Large intestine (tissue), 3 donors: ENCODE measurements around the gene FHOD1. TPM values are rescaled to one million over a fixed set of nuclear protein-coding genes. Genes with fewer than 3 reads are reported as not detected.

Source experiments
- DNase-seq, 2 donors: peaks; one replicate each; pipeline versions ENCODE4 v3.0.0 to v3.0.0-alpha.2; 2013
- H3K27ac ChIP-seq: one replicate; pipeline ENCODE4 v1.5.1; 2013; ENCODE audit warnings: low read length
- H3K27me3 ChIP-seq: 2 replicates; pipeline ENCODE4 v1.6.1; 2013; ENCODE audit warnings: low read length; ENCODE audit not compliant: control insufficient read depth, insufficient read depth
- H3K36me3 ChIP-seq: 2 replicates; pipeline ENCODE4 v1.6.1; 2013; ENCODE audit warnings: low read length; ENCODE audit not compliant: control insufficient read depth, insufficient read depth
- H3K4me1 ChIP-seq: one replicate; pipeline ENCODE4 v1.6.1; 2013; ENCODE audit warnings: low read length; ENCODE audit not compliant: control insufficient read depth, insufficient read depth
- H3K4me3 ChIP-seq: one replicate; pipeline ENCODE4 v1.5.1; 2013; ENCODE audit warnings: low read length
- H3K9me3 ChIP-seq: one replicate; pipeline ENCODE4 v1.6.1; 2013; ENCODE audit warnings: mild to moderate bottlenecking, low read depth, low read length, moderate library complexity; ENCODE audit not compliant: control insufficient read depth
- WGBS: methylation state at CpG from one replicate; pipeline ENCODE4 v1.1.5; 2013; ENCODE audit warnings: low lambda C conversion rate; ENCODE audit not compliant: insufficient coverage; 5-methylcytosine and 5-hydroxymethylcytosine counted together
- polyA plus RNA-seq: library from polyadenylated mRNA; unstranded; fragments of 120-200 nt; gene quantifications from one replicate; pipeline ENCODE4 v1.2.1, GENCODE V29; 2013

Gene FHOD1
- polyA plus RNA-seq, 1 donor: 13.8 TPM

DNA sequence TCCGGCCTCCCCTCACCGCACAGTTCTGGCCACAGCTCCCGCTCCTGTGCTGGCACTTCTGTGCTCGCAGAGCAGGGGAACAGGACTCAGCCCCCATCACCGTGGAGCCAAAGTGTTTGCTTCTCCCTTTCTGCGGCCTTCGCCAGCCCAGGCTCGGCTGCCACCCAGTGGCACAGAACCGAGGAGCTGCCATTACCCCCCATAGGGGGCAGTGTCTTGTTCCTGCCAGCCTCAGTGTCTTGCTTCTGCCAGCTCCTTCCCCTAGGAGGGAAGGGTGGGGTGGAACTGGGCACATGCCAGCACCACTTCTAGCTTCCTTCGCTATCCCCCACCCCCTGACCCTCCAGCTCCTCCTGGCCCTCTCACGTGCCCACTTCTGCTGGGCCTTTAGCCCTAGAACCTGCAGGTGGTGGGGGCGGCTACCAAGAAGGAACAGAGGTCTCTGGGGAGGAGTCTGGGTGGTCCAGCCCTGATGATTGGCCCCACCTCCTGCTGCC lies 49.0 kb downstream of the FHOD1 start:
- H3K36me3 ChIP-seq: peaks cover 71% of the 10 kb centered on the region
- no peak overlapping the region for H3K4me3 ChIP-seq
- H3K27ac ChIP-seq: peak overlapping the region; percentile 99
- peaks cover 25% of the 10 kb centered on the region for H3K4me1 ChIP-seq
- H3K9me3 ChIP-seq: no peaks in the 10 kb centered on the region
- H3K27me3 ChIP-seq: no peaks in the 10 kb centered on the region
- no CpG with 5 or more reads among the region's 12 CpGs for WGBS
- peak in 1 of 2 donors; percentile 63 for DNase-seq

DNA sequence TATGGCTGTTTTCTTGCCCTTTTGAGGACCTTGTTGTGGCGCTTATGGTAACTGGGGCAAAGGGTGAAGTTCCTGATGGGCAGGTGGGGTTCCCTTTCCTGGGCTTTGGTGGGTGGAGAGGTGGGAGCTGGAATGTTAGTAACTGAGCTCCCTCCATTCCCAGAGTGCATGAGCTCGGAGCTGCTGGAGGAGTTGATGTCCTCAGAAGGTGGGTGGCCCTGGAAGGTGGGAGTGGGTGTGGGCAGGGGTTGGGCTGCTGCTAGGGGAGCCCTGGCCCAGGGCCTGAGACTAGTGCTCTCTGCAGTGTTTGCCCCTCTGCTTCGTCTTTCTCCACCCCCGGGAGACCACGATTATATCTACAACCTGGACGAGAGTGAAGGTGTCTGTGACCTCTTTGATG lies 49.6 kb downstream of the FHOD1 start:
- Histone ChIP-seq H3K36me3 (peaks cover 69% of the 10 kb centered on the region), H3K27ac (peak overlapping the region; percentile 99), H3K4me1 (peaks cover 31% of the 10 kb centered on the region), H3K4me3 (no peak overlapping the region), H3K9me3 (no peaks in the 10 kb centered on the region), H3K27me3 (no peaks in the 10 kb centered on the region)
- DNase-seq: no peak
- whole genome bisulfite sequencing: no CpG with 5 or more reads among the region's 6 CpGs

DNA sequence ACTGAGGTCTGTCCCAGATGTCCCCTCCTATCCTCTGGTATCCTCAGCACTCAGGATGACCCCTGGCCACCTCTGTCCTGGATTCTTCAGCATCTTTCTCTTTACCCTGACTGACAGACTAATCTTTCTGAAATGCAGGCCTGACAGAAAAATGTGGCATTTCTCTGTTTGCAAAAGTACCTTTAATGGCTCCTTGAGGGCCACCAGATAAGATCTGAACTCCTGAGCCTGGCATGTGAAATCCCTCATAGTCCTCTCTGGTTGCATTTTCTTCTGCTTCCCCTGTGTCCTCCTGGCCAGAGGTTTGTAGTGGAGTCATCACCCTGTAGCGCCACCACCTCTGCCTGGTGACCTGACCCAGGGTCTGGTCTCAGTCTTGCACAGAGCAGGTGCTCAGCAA lies 50.4 kb downstream of the FHOD1 start:
- no peak for DNase-seq
- no peak overlapping the region for H3K27ac ChIP-seq

DNA sequence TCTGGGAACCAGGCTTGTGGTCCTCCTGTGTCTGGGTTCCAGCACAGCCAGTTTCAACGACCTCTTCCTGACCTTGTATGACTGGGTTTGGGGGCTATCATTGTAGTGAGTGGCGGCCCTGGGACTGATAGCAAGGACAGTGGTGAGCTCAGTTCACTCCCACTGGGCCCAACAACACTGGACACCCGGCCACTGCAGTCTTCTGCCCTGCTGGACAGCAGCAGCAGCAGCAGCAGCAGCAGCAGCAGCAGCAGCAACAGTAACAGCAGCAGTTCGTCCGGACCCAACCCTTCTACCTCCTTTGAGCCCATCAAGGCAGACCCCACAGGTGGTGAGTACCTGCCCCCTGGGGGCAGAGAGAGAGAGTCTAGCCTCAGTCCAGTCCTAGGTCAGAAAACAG lies 51.6 kb downstream of the FHOD1 start:
- peaks cover 2% of the 10 kb centered on the region for H3K9me3 ChIP-seq
- WGBS: no CpG with 5 or more reads among the region's 5 CpGs
- no peak overlapping the region for H3K27ac ChIP-seq
- H3K36me3 ChIP-seq: peaks cover 53% of the 10 kb centered on the region
- H3K4me1 ChIP-seq: peaks cover 39% of the 10 kb centered on the region
- no peak overlapping the region for H3K4me3 ChIP-seq
- H3K27me3 ChIP-seq: no peaks in the 10 kb centered on the region
- no peak for DNase-seq

More for the DNA sequence above, 50.4 kb downstream of the FHOD1 start:
- no CpG with 5 or more reads among the region's 1 CpG for WGBS
- H3K36me3 ChIP-seq: peaks cover 61% of the 10 kb centered on the region
- peaks cover 33% of the 10 kb centered on the region for H3K4me1 ChIP-seq
- H3K4me3 ChIP-seq: no peak overlapping the region
- H3K27me3 ChIP-seq: no peaks in the 10 kb centered on the region
- H3K9me3 ChIP-seq: peaks cover 2% of the 10 kb centered on the region

DNA sequence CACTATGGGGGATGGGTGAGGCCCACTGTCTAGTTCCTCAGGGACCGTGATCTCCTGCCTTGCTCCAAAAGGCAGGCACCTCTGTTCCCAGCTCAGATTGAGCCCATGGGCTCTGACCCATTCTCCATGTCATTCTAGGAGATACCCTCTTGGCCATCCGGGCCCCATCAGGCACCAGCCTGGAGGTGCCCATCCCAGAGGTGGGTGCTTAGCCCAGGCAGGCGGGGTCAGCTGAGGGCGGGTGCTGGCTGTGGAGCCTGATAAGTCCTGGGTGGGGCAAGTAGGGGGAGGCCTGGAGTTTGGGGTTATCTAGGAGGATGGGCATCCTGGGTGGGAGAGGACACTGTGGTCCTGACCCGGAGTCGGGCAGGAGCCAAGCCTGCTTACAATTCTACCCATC lies 53.0 kb downstream of the FHOD1 start:
- H3K4me1 ChIP-seq: peaks cover 34% of the 10 kb centered on the region
- H3K36me3 ChIP-seq: peaks cover 51% of the 10 kb centered on the region
- H3K9me3 ChIP-seq: peaks cover 2% of the 10 kb centered on the region
- no peak overlapping the region for H3K27ac ChIP-seq
- no peak for DNase-seq
- WGBS: no CpG with 5 or more reads among the region's 6 CpGs
- H3K4me3 ChIP-seq: no peak overlapping the region
- no peaks in the 10 kb centered on the region for H3K27me3 ChIP-seq

DNA sequence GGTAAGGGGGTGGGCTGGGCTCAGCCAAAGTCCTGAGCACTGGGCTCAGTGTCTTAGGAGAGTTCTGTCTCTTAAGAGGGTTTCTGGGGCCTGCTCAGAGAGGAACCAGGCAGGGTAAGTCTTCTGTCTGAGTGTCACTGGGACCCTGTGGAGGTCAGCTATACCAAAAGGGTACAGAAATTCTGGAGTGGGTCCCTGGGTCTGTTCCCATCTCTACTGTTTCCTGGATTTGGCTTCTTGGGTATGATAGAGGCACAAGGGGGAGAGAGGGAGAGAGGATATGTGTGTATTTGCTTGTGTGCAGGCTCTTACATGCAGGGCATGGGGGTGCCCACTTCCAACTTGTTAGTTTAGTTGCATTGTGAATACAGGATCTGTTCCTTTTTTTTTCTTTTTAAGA lies 53.7 kb downstream of the FHOD1 start:
- Histone ChIP-seq H3K4me3 (no peak overlapping the region), H3K4me1 (peaks cover 32% of the 10 kb centered on the region)

DNA sequence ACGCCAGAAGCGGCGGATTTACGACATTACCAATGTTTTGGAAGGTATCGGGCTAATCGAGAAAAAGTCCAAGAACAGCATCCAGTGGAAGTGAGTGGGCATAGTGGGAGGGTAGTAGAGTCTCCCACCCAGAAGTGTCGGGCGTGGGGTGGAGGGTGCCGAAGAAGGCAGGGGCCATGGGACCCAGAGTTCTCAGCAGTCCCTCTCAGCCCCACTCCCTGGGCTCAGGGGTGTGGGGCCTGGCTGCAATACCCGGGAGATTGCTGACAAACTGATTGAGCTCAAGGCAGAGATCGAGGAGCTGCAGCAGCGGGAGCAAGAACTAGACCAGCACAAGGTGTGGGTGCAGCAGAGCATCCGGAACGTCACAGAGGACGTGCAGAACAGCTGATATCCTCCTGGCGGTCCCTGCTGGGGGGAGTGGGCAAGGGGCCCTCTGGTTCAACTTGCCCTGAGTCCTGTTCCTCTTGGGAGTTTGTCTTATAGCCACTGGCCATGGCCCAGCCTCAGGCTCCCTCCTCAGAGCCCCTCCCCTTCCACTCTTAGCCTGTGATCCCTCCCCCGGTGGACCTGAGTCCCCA lies 54.4 kb downstream of the FHOD1 start:
- Histone ChIP-seq H3K4me3 (peak overlapping the region; percentile 95), H3K9me3 (peaks cover 2% of the 10 kb centered on the region), H3K36me3 (peaks cover 46% of the 10 kb centered on the region), H3K27me3 (no peaks in the 10 kb centered on the region), H3K27ac (peak overlapping the region; percentile 0), H3K4me1 (peaks cover 26% of the 10 kb centered on the region)
- DNase-seq: no peak
- no CpG with 5 or more reads among the region's 17 CpGs for WGBS

More for the DNA sequence above, 53.7 kb downstream of the FHOD1 start:
- Histone ChIP-seq H3K27ac (no peak overlapping the region), H3K36me3 (peaks cover 51% of the 10 kb centered on the region), H3K27me3 (no peaks in the 10 kb centered on the region), H3K9me3 (peaks cover 2% of the 10 kb centered on the region)
- no peak for DNase-seq

DNA sequence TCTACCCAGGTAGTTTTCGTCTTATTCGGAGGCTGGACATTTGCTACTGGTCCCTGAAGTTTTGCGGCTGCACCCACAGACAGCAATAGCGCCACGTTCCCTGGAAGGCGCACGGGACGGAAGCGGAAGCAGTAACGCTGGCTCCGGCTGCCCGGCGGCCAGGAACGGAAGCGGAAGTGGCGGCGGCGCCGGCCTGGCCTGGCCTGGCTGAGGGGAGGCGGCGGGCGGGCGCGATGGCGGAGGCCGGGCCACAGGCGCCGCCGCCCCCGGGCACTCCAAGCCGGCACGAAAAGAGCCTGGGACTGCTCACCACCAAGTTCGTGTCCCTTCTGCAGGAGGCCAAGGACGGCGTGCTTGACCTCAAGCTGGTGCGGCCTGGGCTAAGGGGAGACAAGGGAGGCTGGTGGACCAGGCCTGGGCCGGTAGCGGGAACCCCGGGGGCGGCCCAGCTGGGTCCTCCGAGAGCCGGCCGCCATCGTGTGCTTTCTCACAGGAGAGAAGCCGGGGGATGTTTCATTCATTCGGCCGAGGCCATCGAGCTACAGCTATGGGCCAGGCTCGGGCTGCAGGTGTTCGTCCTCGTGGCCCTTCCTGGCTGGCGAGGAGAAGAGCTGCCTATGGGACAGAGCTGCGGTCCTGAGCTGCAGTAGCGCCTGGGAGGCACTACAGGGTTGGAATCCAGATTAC lies 55.1 kb downstream of the FHOD1 start, which contains the start of gene E2F4:
Gene E2F4, plus strand, starts transcription at position 161 of the 687 bp plus-strand sequence. Its CDS starts 73 bp downstream, at position 234.
- no CpG with 5 or more reads among the region's 54 CpGs for WGBS
- Histone ChIP-seq H3K36me3 (peaks cover 39% of the 10 kb centered on the region), H3K4me3 (peak within 1 kb of the TSS; percentile 95), H3K9me3 (peaks cover 2% of the 10 kb centered on the region), H3K27ac (peak within 1 kb of the TSS; percentile 0), H3K27me3 (no peaks in the 10 kb centered on the region), H3K4me1 (peaks cover 19% of the 10 kb centered on the region)
- DNase-seq: peak; percentile 88 to 91

DNA sequence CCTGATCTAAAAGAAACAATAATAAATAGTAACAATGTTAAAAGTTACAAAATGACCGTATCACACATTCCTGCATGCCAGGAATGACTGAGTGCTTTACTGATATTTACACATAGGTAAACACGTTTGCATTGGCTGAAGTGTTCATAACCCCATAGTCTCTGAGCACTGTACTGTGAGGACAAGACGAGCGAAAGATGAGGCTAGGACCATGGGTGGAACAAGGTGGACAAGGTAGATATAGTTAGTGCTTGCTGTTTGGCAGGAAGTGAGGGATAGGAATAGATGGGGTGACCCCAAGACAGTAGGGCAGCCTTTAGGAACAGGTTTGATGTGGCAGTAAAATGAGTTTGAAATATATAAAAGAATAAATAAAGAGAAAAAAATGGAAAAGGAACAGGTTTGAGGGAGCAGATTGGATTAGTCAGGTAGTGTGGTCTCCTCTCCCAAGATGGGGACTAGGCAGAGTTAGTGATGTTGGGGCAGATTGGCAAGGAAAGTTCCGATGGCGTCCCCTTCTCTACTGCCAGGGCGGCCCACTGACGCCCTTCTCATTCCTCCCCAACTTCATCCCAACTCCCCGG lies 55.8 kb downstream of the FHOD1 start:
- peaks cover 19% of the 10 kb centered on the region for H3K4me1 ChIP-seq
- H3K27ac ChIP-seq: no peak overlapping the region
- peaks cover 33% of the 10 kb centered on the region for H3K36me3 ChIP-seq
- no peak for DNase-seq
- H3K4me3 ChIP-seq: peak overlapping the region; percentile 8
- no CpG with 5 or more reads among the region's 9 CpGs for WGBS
- peaks cover 2% of the 10 kb centered on the region for H3K9me3 ChIP-seq
- no peaks in the 10 kb centered on the region for H3K27me3 ChIP-seq

DNA sequence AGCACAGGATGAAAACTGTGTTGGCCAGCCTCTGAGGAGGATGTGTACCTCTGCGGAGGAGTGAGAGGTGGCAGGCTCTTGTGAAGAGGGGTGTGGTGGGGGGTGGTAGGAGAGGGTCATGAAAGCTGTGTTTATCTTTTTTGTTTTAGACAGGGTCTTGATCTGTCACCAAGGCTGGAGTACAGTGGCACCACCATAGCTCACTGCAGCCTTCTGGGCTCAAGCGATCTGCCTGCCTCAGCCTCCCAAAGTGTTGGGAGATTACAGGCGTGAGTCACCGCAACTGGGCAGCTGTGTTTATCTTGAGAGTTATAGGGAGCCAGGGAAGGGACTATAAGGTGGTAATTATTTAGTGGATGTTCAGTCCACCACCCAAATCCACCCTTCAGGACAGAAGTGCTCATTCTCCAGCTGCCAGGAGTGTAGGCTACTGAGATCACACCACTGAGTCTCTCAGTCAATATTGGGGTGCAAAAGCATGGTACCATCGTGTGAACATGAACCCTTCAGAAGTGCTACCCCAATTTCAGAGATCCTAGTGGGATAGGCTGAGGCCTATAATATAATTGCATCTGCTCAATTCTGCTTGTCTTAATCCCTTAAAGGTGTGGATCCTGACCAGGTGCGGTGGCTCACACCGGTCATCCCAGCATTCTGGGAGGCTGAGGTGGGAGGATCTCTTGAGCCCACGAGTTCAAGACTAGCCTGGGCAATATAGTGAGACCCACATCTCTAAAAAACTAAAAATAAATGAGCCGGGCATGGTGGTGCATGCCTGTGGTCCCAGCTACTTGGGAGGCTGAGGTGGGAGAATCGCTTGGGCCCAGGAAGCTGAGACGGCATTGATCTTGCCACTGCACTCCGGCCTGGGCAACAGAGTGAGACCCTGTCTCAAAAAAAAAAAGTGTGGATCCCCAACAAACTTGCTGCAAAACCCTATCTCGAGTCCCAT lies 56.6 kb downstream of the FHOD1 start:
- Histone ChIP-seq H3K9me3 (peaks cover 2% of the 10 kb centered on the region), H3K27me3 (no peaks in the 10 kb centered on the region), H3K4me3 (no peak overlapping the region), H3K27ac (no peak overlapping the region), H3K36me3 (peaks cover 25% of the 10 kb centered on the region), H3K4me1 (peaks cover 22% of the 10 kb centered on the region)
- WGBS: 90% methylated on average over 2 of the region's 13 CpGs
- DNase-seq: no peak
